GM21528 (cell line): ENCODE results near the gene PCDH1.

ENCODE experiments used
- ATAC-seq: cut with Tn5 transposase; IDR thresholded peaks from one replicate; pipeline ENCODE4 v1.9.1; 2021; ENCODE audit warnings: mild to moderate bottlenecking, moderate library complexity; ENCODE audit not compliant: unreplicated experiment, low FRiP score

The PCDH1 gene

GRCh38 chr5:141875022-141875740 is 3.0 kb downstream of the PCDH1 start:
- ATAC-seq, result no peak

GRCh38 chr5:141874262-141874964 is 3.8 kb downstream of the PCDH1 start:
- no peak for ATAC-seq

- no peak for ATAC-seq
These were observed 4.3 kb downstream of the PCDH1 start for GRCh38 chr5:141873933-141874261.

- no peak for ATAC-seq
These were observed 5.5 kb downstream of the PCDH1 start for GRCh38 chr5:141872496-141873356.

- no peak for ATAC-seq
These were observed 6.3 kb downstream of the PCDH1 start for GRCh38 chr5:141871870-141872269.

GRCh38 chr5:141870871-141871270 is 7.3 kb downstream of the PCDH1 start:
- ATAC-seq, result no peak

- ATAC-seq, result no peak
These were observed 8.0 kb downstream of the PCDH1 start for GRCh38 chr5:141870228-141870627.

- no peak for ATAC-seq
These were observed 8.7 kb downstream of the PCDH1 start for GRCh38 chr5:141869514-141869913.

GRCh38 chr5:141869040-141869439 is 9.2 kb downstream of the PCDH1 start:
- ATAC-seq, result no peak

- ATAC-seq, result no peak
These were observed 9.7 kb downstream of the PCDH1 start for GRCh38 chr5:141868541-141868940.

- ATAC-seq, result no peak
These were observed 10.6 kb downstream of the PCDH1 start for GRCh38 chr5:141867651-141868050.

GRCh38 chr5:141867139-141867538 is 11.1 kb downstream of the PCDH1 start:
- ATAC-seq, result no peak

GRCh38 chr5:141866096-141866495 is 12.1 kb downstream of the PCDH1 start:
- ATAC-seq, result no peak

GRCh38 chr5:141865406-141865805 is 12.8 kb downstream of the PCDH1 start:
- ATAC-seq, result no peak

- ATAC-seq, result no peak
These were observed 13.5 kb downstream of the PCDH1 start for GRCh38 chr5:141864371-141865370.

GRCh38 chr5:141863569-141864178 is 14.5 kb downstream of the PCDH1 start:
- ATAC-seq, result no peak

- no peak for ATAC-seq
These were observed 15.2 kb downstream of the PCDH1 start for GRCh38 chr5:141862936-141863543.

GRCh38 chr5:141861194-141861593 is 17.0 kb downstream of the PCDH1 start:
- ATAC-seq, result no peak

GRCh38 chr5:141858079-141858765 is 20.0 kb downstream of the PCDH1 start:
- no peak for ATAC-seq
